OCI-LY3 (cell line): Measurements from ENCODE around the gene FOXI1.

Experiments used
- EZH2phosphoT487 ChIP-seq: fragments of 200-600 bp; shearing (Covaris generic); IDR thresholded peaks from 2 replicates; pipeline ENCODE4 v1.6.1; 2018; ENCODE audit warnings: antibody characterized with exemption, mixed run types, low read depth
- TF ChIP-seq, protein P1 (sequence below): fragments of 200-600, 300-600 bp; sonication (generic); IDR thresholded peaks from 2 replicates; pipeline ENCODE4 v1.5.1; 2014; ENCODE audit warnings: antibody characterized with exemption, low read length, low read depth

- TF ChIP-seq, protein P1, sequence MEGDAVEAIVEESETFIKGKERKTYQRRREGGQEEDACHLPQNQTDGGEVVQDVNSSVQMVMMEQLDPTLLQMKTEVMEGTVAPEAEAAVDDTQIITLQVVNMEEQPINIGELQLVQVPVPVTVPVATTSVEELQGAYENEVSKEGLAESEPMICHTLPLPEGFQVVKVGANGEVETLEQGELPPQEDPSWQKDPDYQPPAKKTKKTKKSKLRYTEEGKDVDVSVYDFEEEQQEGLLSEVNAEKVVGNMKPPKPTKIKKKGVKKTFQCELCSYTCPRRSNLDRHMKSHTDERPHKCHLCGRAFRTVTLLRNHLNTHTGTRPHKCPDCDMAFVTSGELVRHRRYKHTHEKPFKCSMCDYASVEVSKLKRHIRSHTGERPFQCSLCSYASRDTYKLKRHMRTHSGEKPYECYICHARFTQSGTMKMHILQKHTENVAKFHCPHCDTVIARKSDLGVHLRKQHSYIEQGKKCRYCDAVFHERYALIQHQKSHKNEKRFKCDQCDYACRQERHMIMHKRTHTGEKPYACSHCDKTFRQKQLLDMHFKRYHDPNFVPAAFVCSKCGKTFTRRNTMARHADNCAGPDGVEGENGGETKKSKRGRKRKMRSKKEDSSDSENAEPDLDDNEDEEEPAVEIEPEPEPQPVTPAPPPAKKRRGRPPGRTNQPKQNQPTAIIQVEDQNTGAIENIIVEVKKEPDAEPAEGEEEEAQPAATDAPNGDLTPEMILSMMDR = no peak
- TF ChIP-seq EZH2phosphoT487 = no peak
Measured at GRCh38 chr5:170059221-170059620, 46.5 kb upstream of the FOXI1 start.
